GM12864 (cell line): ENCODE results near the gene DDIT4.
A peak's percentile ranks its signal among the peaks of the same experiment; 100 is the strongest.

ENCODE experiments used
- DNase-seq: peaks from one replicate; pipeline ENCODE4 v3.0.0-alpha.2; 2011; ENCODE audit warnings: low read depth
- H3K4me3 ChIP-seq: 2 replicates; pipeline ENCODE4 v1.5.1; 2011; ENCODE audit warnings: mild to moderate bottlenecking, low read depth, low read length, control low read depth
- CTCF ChIP-seq: IDR thresholded peaks from 2 replicates; pipeline ENCODE4 v1.5.1; 2011; ENCODE audit warnings: low read depth, mild to moderate bottlenecking, moderate library complexity, low read length, control low read depth, inconsistent platforms; ENCODE audit errors: missing control alignments

The DDIT4 gene

GRCh38 chr10:72272689-72273409, 875 bp upstream of the DDIT4 start:
- H3K4me3 ChIP-seq: peak overlapping the region; percentile 97
- no peak for TF ChIP-seq CTCF

GRCh38 chr10:72274213-72274729, 547 bp downstream of the DDIT4 start:
- no peak for TF ChIP-seq CTCF
- no peak for DNase-seq
- H3K4me3 ChIP-seq: peak overlapping the region; percentile 97

More at GRCh38 chr10:72272689-72273409, 875 bp upstream of the DDIT4 start:
- no peak for DNase-seq

GRCh38 chr10:72274730-72275350, 1.1 kb downstream of the DDIT4 start:
- DNase-seq: no peak
- peak; percentile 86 for TF ChIP-seq CTCF

GRCh38 chr10:72275351-72276012, 1.8 kb downstream of the DDIT4 start:
- TF ChIP-seq CTCF: no peak
- DNase-seq: no peak
- peak overlapping the region; percentile 97 for H3K4me3 ChIP-seq

More at GRCh38 chr10:72274730-72275350, 1.1 kb downstream of the DDIT4 start:
- H3K4me3 ChIP-seq: peak overlapping the region; percentile 97

GRCh38 chr10:72276013-72276387, 2.3 kb downstream of the DDIT4 start:
- no peak for DNase-seq
- H3K4me3 ChIP-seq: peak overlapping the region; percentile 97
- no peak for TF ChIP-seq CTCF

GRCh38 chr10:72276421-72277339, 3.0 kb downstream of the DDIT4 start:
- TF ChIP-seq CTCF: no peak
- H3K4me3 ChIP-seq: peak overlapping the region; percentile 97; the same call in 1 of the 2 replicates
- no peak for DNase-seq
